OCI-LY1 (cell line): Measurements from ENCODE around the gene CCDC33.

Experiments used
- CTCF ChIP-seq: fragments of 200-600 bp; sonication (generic), shearing (Covaris generic); IDR thresholded peaks from 2 replicates; pipeline ENCODE4 v1.5.1; 2017; ENCODE audit warnings: mild to moderate bottlenecking, antibody characterized with exemption, low read length, moderate library complexity, mixed read lengths
- EZH2 ChIP-seq: fragments of 200-600 bp; sonication (generic), shearing (Covaris generic); IDR thresholded peaks from 2 replicates; pipeline ENCODE4 v1.8.0; 2017; ENCODE audit warnings: borderline replicate concordance, mixed run types, mild to moderate bottlenecking, antibody characterized with exemption, low read length, moderate library complexity, mixed read lengths

- TF ChIP-seq CTCF, result no peak
- no peak for TF ChIP-seq EZH2
Observed at GRCh38 chr15:74365598-74366445, 129.7 kb downstream of the CCDC33 start.
